HCT116 (cell line): ENCODE data around the gene WFDC12. TPM values are rescaled to one million over a fixed set of nuclear protein-coding genes. Genes with fewer than 3 reads are reported as not detected.

Source experiments
- ATAC-seq: fragments of 200-7000 bp; cut with Tn5 transposase; 2 replicates; pipeline ENCODE4 v1.9.1; 2020; ENCODE audit warnings: mild to moderate bottlenecking, moderate library complexity
- BruUV-seq: library from RNA; stranded (reverse); fragments of 400-500 nt; replicated peaks from 2 replicates; lab custom pipeline; 2021; lab: Mats Ljungman, UMichigan
- CTCF ChIA-PET: fragments of 300-600 bp; sonication (Branson Sonifier 250); formaldehyde crosslinking; loops from one replicate; lab custom pipeline; 2021; ENCODE audit warnings: antibody characterized with exemption; lab: Charles Lee
- POLR2A ChIA-PET: fragments of 300-600, 350-600 bp; sonication (Branson Sonifier 250); formaldehyde crosslinking; loops from one replicate; lab custom pipeline; 2021; ENCODE audit warnings: antibody characterized with exemption; lab: Charles Lee
- RAD21 ChIA-PET, 2 experiments: fragments of 300-600 bp; sonication (Branson Sonifier 250); formaldehyde crosslinking; loops; one replicate each; lab custom pipeline; 2023; ENCODE audit warnings: low total read pairs in 2 of 2; ENCODE audit not compliant: uncharacterized antibody in 2 of 2, unreplicated experiment in 2 of 2, low non-redundant PET in 1 of 2; lab: Charles Lee
- DNase-seq: peaks from one replicate; pipeline ENCODE4 v3.0.0-alpha.2; 2010; ENCODE audit warnings: low read depth, low spot score
- H2AFZ ChIP-seq: fragments of 200-600 bp; shearing (Covaris generic), sonication (generic); 2 replicates; pipeline ENCODE4 v1.6.1; 2017; ENCODE audit warnings: low read depth, mixed run types, mixed read lengths, antibody characterized with exemption, low read length; ENCODE audit not compliant: poor library complexity, severe bottlenecking
- H3K27ac ChIP-seq: 2 replicates; pipeline ENCODE4 v1.5.1; 2012; ENCODE audit warnings: low read depth, low read length
- H3K27me3 ChIP-seq: fragments of 200-600 bp; sonication (generic); 2 replicates; pipeline ENCODE4 v1.6.1; 2016; ENCODE audit warnings: mixed run types, low read length, mixed read lengths; ENCODE audit not compliant: insufficient read depth
- H3K36me3 ChIP-seq, 2 experiments: fragments of 200-500 bp in 1 of 2; fragments of 200-600 bp in 1 of 2; sonication (Bioruptor generic) in 1 of 2; sonication (generic) in 1 of 2; 2 replicates each; pipeline versions ENCODE4 v1.5.1 to v1.6.1; 2014 to 2016; ENCODE audit warnings: low read length in 2 of 2, inconsistent platforms in 1 of 2, mixed read lengths in 1 of 2, mixed run types in 1 of 2; ENCODE audit not compliant: insufficient read depth in 2 of 2, control insufficient read depth in 1 of 2
- H3K4me1 ChIP-seq, 2 experiments: fragments of 200-600 bp in 1 of 2; sonication (generic) in 1 of 2; 2 replicates each; pipeline versions ENCODE4 v1.5.1 to v1.6.1; 2012 to 2017; ENCODE audit warnings: low read length in 2 of 2, inconsistent platforms in 1 of 2, mild to moderate bottlenecking in 1 of 2, mixed read lengths in 1 of 2, mixed run types in 1 of 2, moderate library complexity in 1 of 2; ENCODE audit not compliant: insufficient read depth in 2 of 2, control insufficient read depth in 1 of 2
- H3K4me2 ChIP-seq: fragments of 200-600 bp; sonication (generic); 2 replicates; pipeline ENCODE4 v1.6.1; 2017; ENCODE audit warnings: mixed run types, low read length, mixed read lengths
- H3K4me3 ChIP-seq, 2 experiments: fragments of 200-600 bp in 1 of 2; sonication (generic) in 1 of 2; replicated peaks in 1 of 2; 2 replicates each; pipeline ENCODE4 v1.5.1; 2011 to 2016; ENCODE audit warnings: low read length in 2 of 2, control low read depth in 1 of 2, low read depth in 1 of 2, mild to moderate bottlenecking in 1 of 2, mixed read lengths in 1 of 2, mixed run types in 1 of 2
- H3K79me2 ChIP-seq: fragments of 200-600 bp; sonication (generic); 2 replicates; pipeline ENCODE4 v1.6.1; 2017; ENCODE audit warnings: mild to moderate bottlenecking, mixed run types, low read length, moderate library complexity, mixed read lengths; ENCODE audit not compliant: insufficient read depth
- H3K9ac ChIP-seq: fragments of 200-600 bp; sonication (generic); 2 replicates; pipeline ENCODE4 v1.6.1; 2016; ENCODE audit warnings: low read length, mixed read lengths
- H3K9me2 ChIP-seq: fragments of 200-600 bp; sonication (generic), shearing (Covaris generic); 2 replicates; pipeline ENCODE4 v1.6.1; 2017; ENCODE audit warnings: mixed run types, mild to moderate bottlenecking, moderate library complexity; ENCODE audit not compliant: insufficient read depth
- H3K9me3 ChIP-seq, 2 experiments: fragments of 200-500 bp in 1 of 2; fragments of 200-600 bp in 1 of 2; sonication (Bioruptor generic) in 1 of 2; sonication (generic) in 1 of 2; 2 replicates each; pipeline ENCODE4 v1.6.1; 2014 to 2017; ENCODE audit warnings: low read length in 2 of 2, mixed read lengths in 2 of 2, inconsistent platforms in 1 of 2, low read depth in 1 of 2, mild to moderate bottlenecking in 1 of 2, mixed run types in 1 of 2, moderate library complexity in 1 of 2; ENCODE audit not compliant: control insufficient read depth in 1 of 2, insufficient read depth in 1 of 2
- H4K20me1 ChIP-seq: fragments of 200-600 bp; sonication (generic), shearing (Covaris generic); 2 replicates; pipeline ENCODE4 v1.6.1; 2017; ENCODE audit warnings: mixed run types, mild to moderate bottlenecking, moderate library complexity; ENCODE audit not compliant: insufficient read depth
- CBX3 ChIP-seq: IDR thresholded peaks from 2 replicates; pipeline ENCODE4 v1.6.1; 2012; ENCODE audit warnings: low read depth
- CEBPB ChIP-seq: IDR thresholded peaks from 2 replicates; pipeline ENCODE4 v1.6.1; 2012; ENCODE audit warnings: low read depth
- EGR1 ChIP-seq: IDR thresholded peaks from 2 replicates; pipeline ENCODE4 v1.6.1; 2012; ENCODE audit warnings: low read depth
- ELF1 ChIP-seq: IDR thresholded peaks from 2 replicates; pipeline ENCODE4 v1.6.1; 2012; ENCODE audit warnings: low read depth, borderline replicate concordance
- EZH2phosphoT487 ChIP-seq: fragments of 200-600 bp; IDR thresholded peaks from 2 replicates; pipeline ENCODE4 v1.6.1; 2018; ENCODE audit warnings: antibody characterized with exemption, borderline replicate concordance
- JUND ChIP-seq: IDR thresholded peaks from 2 replicates; pipeline ENCODE4 v1.6.1; 2012
- POLR2A ChIP-seq: IDR thresholded peaks from 2 replicates; pipeline ENCODE4 v1.7.0; 2011; ENCODE audit warnings: borderline replicate concordance; ENCODE audit not compliant: insufficient read depth, insufficient read length; ENCODE audit errors: extremely low read depth
- POLR2AphosphoS5 ChIP-seq: IDR thresholded peaks from 2 replicates; pipeline ENCODE4 v1.6.1; 2011; ENCODE audit warnings: mild to moderate bottlenecking, low read depth, low read length, moderate library complexity
- RAD21 ChIP-seq: IDR thresholded peaks from 2 replicates; pipeline ENCODE4 v1.6.1; 2012; ENCODE audit warnings: low read depth, mild to moderate bottlenecking
- SP1 ChIP-seq: IDR thresholded peaks from 2 replicates; pipeline ENCODE4 v1.6.1; 2012; ENCODE audit warnings: low read depth
- SRF ChIP-seq: IDR thresholded peaks from 2 replicates; pipeline ENCODE4 v1.6.1; 2012; ENCODE audit warnings: low read depth
- TCF7L2 ChIP-seq: IDR thresholded peaks from 2 replicates; pipeline ENCODE4 v1.7.0; 2011; ENCODE audit warnings: borderline replicate concordance, inconsistent platforms; ENCODE audit not compliant: insufficient read depth, insufficient read length; ENCODE audit errors: extremely low read depth
- YY1 ChIP-seq: IDR thresholded peaks from 2 replicates; pipeline ENCODE4 v1.6.1; 2011; ENCODE audit warnings: low read length, low read depth, moderate library complexity, mild to moderate bottlenecking; ENCODE audit not compliant: insufficient replicate concordance; ENCODE audit errors: extremely low read depth
- ZFX ChIP-seq: fragments of 450-650 bp; IDR thresholded peaks from 2 replicates; pipeline ENCODE4 v1.6.1; 2017
- intact Hi-C: fragments of 100-400 bp; cut with micrococcal nuclease; formaldehyde crosslinking; loops from 2 replicates; pipeline ENCODE4 v1.10.0; 2022
- total RNA-seq: library from RNA; stranded (reverse); gene quantifications from one replicate; pipeline ENCODE4 v1.2.1, GENCODE V29; 2021; ENCODE audit not compliant: unreplicated experiment
- TF ChIP-seq, protein P1 (sequence below): IDR thresholded peaks from 2 replicates; pipeline ENCODE4 v1.6.1; 2012
- TF ChIP-seq, protein P2 (sequence below): IDR thresholded peaks from 2 replicates; pipeline ENCODE4 v1.6.1; 2012

WFDC12 gene
- total RNA-seq, 1 experiment from 2014 or later: not detected

- TF ChIP-seq RAD21: no peak
- TF ChIP-seq, protein P1, sequence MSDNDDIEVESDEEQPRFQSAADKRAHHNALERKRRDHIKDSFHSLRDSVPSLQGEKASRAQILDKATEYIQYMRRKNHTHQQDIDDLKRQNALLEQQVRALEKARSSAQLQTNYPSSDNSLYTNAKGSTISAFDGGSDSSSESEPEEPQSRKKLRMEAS: no peak
- no peak for TF ChIP-seq SRF
- TF ChIP-seq, protein P2, sequence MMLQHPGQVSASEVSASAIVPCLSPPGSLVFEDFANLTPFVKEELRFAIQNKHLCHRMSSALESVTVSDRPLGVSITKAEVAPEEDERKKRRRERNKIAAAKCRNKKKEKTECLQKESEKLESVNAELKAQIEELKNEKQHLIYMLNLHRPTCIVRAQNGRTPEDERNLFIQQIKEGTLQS: no peak
- TF ChIP-seq YY1: no peak
- TF ChIP-seq ZFX: no peak
- no peak for TF ChIP-seq POLR2A
- TF ChIP-seq JUND: no peak
- TF ChIP-seq SP1: no peak
- TF ChIP-seq EGR1: no peak
- no peak for TF ChIP-seq POLR2AphosphoS5
- no peak for TF ChIP-seq EZH2phosphoT487
These were observed 28.9 kb upstream of the WFDC12 start (continued) for GRCh38 chr20:45153147-45153546.

DNA sequence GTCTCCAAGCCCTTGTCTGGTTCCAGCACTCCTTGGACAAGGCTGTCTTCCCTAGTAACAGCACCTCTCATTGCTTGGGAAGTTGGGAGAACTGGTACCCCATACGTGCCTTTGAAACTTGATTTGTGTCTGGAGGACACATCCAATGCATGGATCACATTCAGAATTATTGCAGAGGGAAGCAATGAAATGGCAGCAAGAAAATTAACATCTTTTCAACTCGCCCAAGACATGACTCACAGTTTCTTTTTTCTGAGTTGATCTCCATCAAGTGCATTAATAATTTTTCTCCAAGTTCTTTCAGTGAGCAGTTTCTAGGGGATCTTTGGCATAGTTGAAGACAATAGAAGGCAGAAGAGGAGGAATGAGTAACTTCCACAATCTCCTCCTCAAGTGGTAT, 28.1 kb upstream of the WFDC12 start:
- Histone ChIP-seq H3K4me3 (no peak overlapping the region), H3K9ac (no peak overlapping the region), H3K9me2 (no peaks in the 10 kb centered on the region), H3K27me3 (peaks cover 11% of the 10 kb centered on the region; the same call in 1 of the 2 replicates), H3K36me3 (no peaks in the 10 kb centered on the region)
- BruUV-seq: no TSS peak
- TF ChIP-seq CEBPB (no peak), JUND (no peak), SP1 (no peak), ELF1 (no peak), TCF7L2 (no peak), CBX3 (no peak)
- TF ChIP-seq, all 23 proteins: peak for 0
- Histone ChIP-seq H3K27ac (no peak overlapping the region), H3K4me2 (no peak overlapping the region), H3K79me2 (no peaks in the 10 kb centered on the region), H3K4me1 (no peaks in the 10 kb centered on the region), H4K20me1 (no peaks in the 10 kb centered on the region), H3K9me3 (no peaks in the 10 kb centered on the region), H2AFZ (no peak overlapping the region)
- ChIA-PET RAD21 (no interaction called here), POLR2A (no interaction called here), CTCF (no interaction called here)
- intact Hi-C loops: no loop called here
- ATAC-seq (no peak), DNase-seq (no peak)
